Ishikawa (cell line): ENCODE measurements around the gene TLE3.

Experiments
- CREB1 ChIP-seq: IDR thresholded peaks from 2 replicates; pipeline ENCODE4 v1.6.1; 2012; ENCODE audit warnings: low read depth
- EGR1 ChIP-seq: IDR thresholded peaks from 2 replicates; pipeline ENCODE4 v1.6.1; 2012
- EP300 ChIP-seq: IDR thresholded peaks from 2 replicates; pipeline ENCODE4 v1.6.1; 2012; ENCODE audit warnings: borderline replicate concordance
- RAD21 ChIP-seq: IDR thresholded peaks from 2 replicates; pipeline ENCODE4 v1.6.1; 2012; ENCODE audit warnings: low read depth
- TAF1 ChIP-seq: IDR thresholded peaks from 2 replicates; pipeline ENCODE4 v1.6.1; 2012; ENCODE audit warnings: low read depth, mild to moderate bottlenecking
- YY1 ChIP-seq: IDR thresholded peaks from 2 replicates; pipeline ENCODE4 v1.6.1; 2012; ENCODE audit warnings: low read depth
- TF ChIP-seq, protein P1 (sequence below): IDR thresholded peaks from 2 replicates; pipeline ENCODE4 v1.6.1; 2012; ENCODE audit warnings: low read depth, mild to moderate bottlenecking
- TF ChIP-seq, protein P2 (sequence below): IDR thresholded peaks from 2 replicates; pipeline ENCODE4 v1.6.1; 2012

DNA sequence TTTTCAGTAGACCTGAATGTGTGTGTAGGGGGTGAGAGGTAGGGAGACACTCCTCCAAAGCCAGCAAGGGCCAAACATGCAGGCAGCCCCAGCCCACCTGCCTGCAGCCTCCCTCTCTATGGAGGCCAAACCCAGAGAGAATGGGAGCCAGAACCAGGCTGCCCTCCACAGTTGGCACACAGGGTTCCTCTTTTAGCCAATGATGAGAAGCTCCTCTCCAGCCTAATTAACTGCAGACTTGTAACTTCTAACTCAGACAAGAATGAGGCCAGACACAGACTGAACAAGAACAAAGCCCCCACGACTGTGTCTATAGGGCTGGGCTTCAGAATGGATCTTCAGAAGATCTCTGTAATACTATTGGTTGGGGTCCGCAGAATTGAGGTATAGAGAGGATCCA lies 12.3 kb upstream of the TLE3 start:
- no peak for TF ChIP-seq TAF1
- no peak for TF ChIP-seq YY1
- TF ChIP-seq EP300 = no peak
- TF ChIP-seq, protein P1, sequence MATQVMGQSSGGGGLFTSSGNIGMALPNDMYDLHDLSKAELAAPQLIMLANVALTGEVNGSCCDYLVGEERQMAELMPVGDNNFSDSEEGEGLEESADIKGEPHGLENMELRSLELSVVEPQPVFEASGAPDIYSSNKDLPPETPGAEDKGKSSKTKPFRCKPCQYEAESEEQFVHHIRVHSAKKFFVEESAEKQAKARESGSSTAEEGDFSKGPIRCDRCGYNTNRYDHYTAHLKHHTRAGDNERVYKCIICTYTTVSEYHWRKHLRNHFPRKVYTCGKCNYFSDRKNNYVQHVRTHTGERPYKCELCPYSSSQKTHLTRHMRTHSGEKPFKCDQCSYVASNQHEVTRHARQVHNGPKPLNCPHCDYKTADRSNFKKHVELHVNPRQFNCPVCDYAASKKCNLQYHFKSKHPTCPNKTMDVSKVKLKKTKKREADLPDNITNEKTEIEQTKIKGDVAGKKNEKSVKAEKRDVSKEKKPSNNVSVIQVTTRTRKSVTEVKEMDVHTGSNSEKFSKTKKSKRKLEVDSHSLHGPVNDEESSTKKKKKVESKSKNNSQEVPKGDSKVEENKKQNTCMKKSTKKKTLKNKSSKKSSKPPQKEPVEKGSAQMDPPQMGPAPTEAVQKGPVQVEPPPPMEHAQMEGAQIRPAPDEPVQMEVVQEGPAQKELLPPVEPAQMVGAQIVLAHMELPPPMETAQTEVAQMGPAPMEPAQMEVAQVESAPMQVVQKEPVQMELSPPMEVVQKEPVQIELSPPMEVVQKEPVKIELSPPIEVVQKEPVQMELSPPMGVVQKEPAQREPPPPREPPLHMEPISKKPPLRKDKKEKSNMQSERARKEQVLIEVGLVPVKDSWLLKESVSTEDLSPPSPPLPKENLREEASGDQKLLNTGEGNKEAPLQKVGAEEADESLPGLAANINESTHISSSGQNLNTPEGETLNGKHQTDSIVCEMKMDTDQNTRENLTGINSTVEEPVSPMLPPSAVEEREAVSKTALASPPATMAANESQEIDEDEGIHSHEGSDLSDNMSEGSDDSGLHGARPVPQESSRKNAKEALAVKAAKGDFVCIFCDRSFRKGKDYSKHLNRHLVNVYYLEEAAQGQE = no peak
- TF ChIP-seq EGR1 = no peak
- TF ChIP-seq, protein P2, sequence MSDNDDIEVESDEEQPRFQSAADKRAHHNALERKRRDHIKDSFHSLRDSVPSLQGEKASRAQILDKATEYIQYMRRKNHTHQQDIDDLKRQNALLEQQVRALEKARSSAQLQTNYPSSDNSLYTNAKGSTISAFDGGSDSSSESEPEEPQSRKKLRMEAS = no peak
- no peak for TF ChIP-seq CREB1
- no peak for TF ChIP-seq RAD21
